Lung (tissue), 12 donors: ENCODE results near the gene METTL24. TPM values are rescaled to one million over a fixed set of nuclear protein-coding genes. Genes with fewer than 3 reads are reported as not detected.
"Not testable (repeated sequence)": the region's sequence is repeated elsewhere in the genome, so short reads cannot be mapped to it uniquely, and the experiment has no call there.

Experiments used
- ATAC-seq: fragments of 200-7000 bp; cut with Tn5 transposase; one replicate; pipeline ENCODE4 v1.9.1; 2020; ENCODE audit warnings: moderate number of reproducible peaks; ENCODE audit not compliant: insufficient read depth, low FRiP score
- DNase-seq, 3 donors: peaks; one replicate each; pipeline ENCODE4 v3.0.0-alpha.2; 2013 to 2017
- H3K27ac ChIP-seq, 2 donors: one replicate each; pipeline ENCODE4 v1.5.1; 2013; ENCODE audit warnings: mild to moderate bottlenecking in 2 of 2, moderate library complexity in 2 of 2, control low read depth in 1 of 2, inconsistent platforms in 1 of 2, low read depth in 1 of 2, low read length in 1 of 2
- H3K27me3 ChIP-seq, 3 donors: one replicate each; pipeline ENCODE4 v1.5.1; 2013; ENCODE audit warnings: low read length in 2 of 3; ENCODE audit not compliant: control insufficient read depth in 3 of 3, insufficient read depth in 3 of 3
- H3K36me3 ChIP-seq, 4 donors: one replicate each; pipeline ENCODE4 v1.5.1; 2013; ENCODE audit warnings: low read length in 4 of 4, mild to moderate bottlenecking in 1 of 4, moderate library complexity in 1 of 4; ENCODE audit not compliant: control insufficient read depth in 4 of 4, insufficient read depth in 4 of 4
- H3K4me1 ChIP-seq, 5 donors: one replicate each; pipeline ENCODE4 v1.5.1; 2013; ENCODE audit warnings: low read length in 5 of 5, mild to moderate bottlenecking in 2 of 5, moderate library complexity in 1 of 5; ENCODE audit not compliant: control insufficient read depth in 5 of 5, insufficient read depth in 5 of 5
- H3K4me3 ChIP-seq: one replicate; pipeline ENCODE4 v1.5.1; 2013; ENCODE audit warnings: mild to moderate bottlenecking, control low read depth, moderate library complexity
- H3K9ac ChIP-seq, 2 donors: one replicate each; pipeline ENCODE4 v1.5.1; 2013; ENCODE audit warnings: low read length in 2 of 2, control low read depth in 1 of 2; ENCODE audit not compliant: insufficient read depth in 1 of 2
- H3K9me3 ChIP-seq, 4 donors: one replicate each; pipeline ENCODE4 v1.5.1; 2013; ENCODE audit warnings: low read length in 3 of 4, mild to moderate bottlenecking in 1 of 4, moderate library complexity in 1 of 4; ENCODE audit not compliant: control insufficient read depth in 4 of 4, insufficient read depth in 3 of 4
- CTCF ChIP-seq: IDR thresholded peaks from 2 replicates; pipeline ENCODE4 v1.5.1; 2012; ENCODE audit warnings: mild to moderate bottlenecking; ENCODE audit errors: control extremely low read depth, extremely low read depth
- WGBS, 2 donors: extraction: QIAGEN DNeasy Blood & Tissue Kit; methylation state at CpG; one replicate each; pipeline ENCODE4 v1.1.7; 2013; 5-methylcytosine and 5-hydroxymethylcytosine counted together
- polyA plus RNA-seq, 2 donors: library from polyadenylated mRNA; stranded (reverse); fragments of 200-250 nt; gene quantifications; one replicate each; pipeline ENCODE4 v1.2.1, GENCODE V29; 2013
- total RNA-seq, 2 donors: library from RNA; depleted of rRNA in 1 of 2; stranded (reverse); fragments of >200 nt in 1 of 2; gene quantifications; one replicate each; pipeline ENCODE4 v1.2.1, GENCODE V29; 2014 to 2021
- donor health status: control.
- donor health status: control.
- donor health status: Bipolar disorder and iron deficiency.
- donor health status: healthy.
- donor health status: DM: yes; HTN: yes; CAD: no.

Gene METTL24
- total and polyA plus RNA-seq, 4 donors = 0.73 to 3.7 (median 2.0) TPM; not detected in 1

GRCh38 chr6:110315869-110316398 is 42.2 kb downstream of the METTL24 start:
- DNase-seq (no peak), ATAC-seq (no peak)
- Histone ChIP-seq H3K36me3 (no peaks in the 10 kb centered on the region), H3K4me1 (peaks cover 0 to 13% (median 0%) of the 10 kb centered on the region in 5 donors), H3K9me3 (no peaks in the 10 kb centered on the region), H3K9ac (no peak overlapping the region), H3K27ac (no peak overlapping the region), H3K4me3 (no peak overlapping the region), H3K27me3 (no peaks in the 10 kb centered on the region)
- WGBS, 2 donors = 89 to 95% methylated on average over 3 of the region's 3 CpGs
- TF ChIP-seq CTCF = no peak

- WGBS, 2 donors = 87 to 97% methylated on average over 6 of the region's 6 CpGs
- DNase-seq = no peak
Observed at GRCh38 chr6:110315207-110315868, 42.8 kb downstream of the METTL24 start.

GRCh38 chr6:110310861-110311446 is 47.2 kb downstream of the METTL24 start:
- ATAC-seq = no peak
- 72% methylated on average over 3 of the region's 3 CpGs for WGBS, 2 donors
- H3K27ac ChIP-seq = no peak overlapping the region

More at GRCh38 chr6:110315207-110315868, 42.8 kb downstream of the METTL24 start:
- ATAC-seq = no peak
- peaks cover 0 to 9% (median 0%) of the 10 kb centered on the region in 5 donors for H3K4me1 ChIP-seq
- H3K36me3 ChIP-seq = no peaks in the 10 kb centered on the region
- no peaks in the 10 kb centered on the region for H3K27me3 ChIP-seq
- H3K27ac ChIP-seq = no peak overlapping the region
- no peak overlapping the region for H3K9ac ChIP-seq
- no peak for TF ChIP-seq CTCF
- H3K9me3 ChIP-seq = no peaks in the 10 kb centered on the region
- H3K4me3 ChIP-seq = no peak overlapping the region

GRCh38 chr6:110309432-110309831 is 48.7 kb downstream of the METTL24 start:
- DNase-seq, H3K9ac ChIP-seq, H3K4me3 ChIP-seq, H3K36me3 ChIP-seq, H3K9me3 ChIP-seq, H3K27ac ChIP-seq, ATAC-seq, H3K27me3 ChIP-seq, H3K4me1 ChIP-seq: not testable (repeated sequence)
- WGBS, 2 donors = 90 to 93% methylated on average over 4 of the region's 4 CpGs

More at GRCh38 chr6:110310861-110311446, 47.2 kb downstream of the METTL24 start:
- H3K4me1 ChIP-seq = no peaks in the 10 kb centered on the region
- TF ChIP-seq CTCF = no peak
- H3K27me3 ChIP-seq = no peaks in the 10 kb centered on the region
- H3K36me3 ChIP-seq = no peaks in the 10 kb centered on the region
- H3K9ac ChIP-seq = no peak overlapping the region
- H3K9me3 ChIP-seq = no peaks in the 10 kb centered on the region
- DNase-seq = no peak
- H3K4me3 ChIP-seq = no peak overlapping the region
